GM10266 (cell line): ENCODE measurements around the gene DMRT1.

Source experiments
- DNase-seq: peaks from one replicate; pipeline ENCODE4 v3.0.0; 2012; ENCODE audit errors: extremely low spot score
- CTCF ChIP-seq: IDR thresholded peaks from 2 replicates; pipeline ENCODE4 v1.5.1; 2012; ENCODE audit warnings: mild to moderate bottlenecking, low read depth; ENCODE audit not compliant: control insufficient read depth, insufficient read depth; ENCODE audit errors: missing control alignments

The DMRT1 gene

GRCh38 chr9:962023-962422 is 120.5 kb downstream of the DMRT1 start:
- no peak for TF ChIP-seq CTCF
- no peak for DNase-seq

GRCh38 chr9:965497-965896 is 124.0 kb downstream of the DMRT1 start:
- DNase-seq, result no peak
- no peak for TF ChIP-seq CTCF

- no peak for TF ChIP-seq CTCF
- no peak for DNase-seq
Observed at GRCh38 chr9:966870-967269, 125.4 kb downstream of the DMRT1 start.

- no peak for TF ChIP-seq CTCF
- no peak for DNase-seq
Observed at GRCh38 chr9:967436-967835, 125.9 kb downstream of the DMRT1 start.

- DNase-seq, result no peak
- no peak for TF ChIP-seq CTCF
Observed at GRCh38 chr9:967903-968641, 126.6 kb downstream of the DMRT1 start.

GRCh38 chr9:969310-970150 is 128.0 kb downstream of the DMRT1 start:
- DNase-seq, result no peak
- TF ChIP-seq CTCF, result no peak
